SKM-1 treated with dmso at 0.1 percent for 144 hours (cell line): ENCODE results near the gene MGRN1.

Experiments
- DNase-seq: peaks from one replicate; lab custom pipeline; 2025; ENCODE audit not compliant: unreplicated experiment; lab: John Stamatoyannopoulos, UW

Gene MGRN1

GRCh38 chr16:4696905-4697847 is 72.5 kb downstream of the MGRN1 start:
- no peak for DNase-seq

GRCh38 chr16:4697848-4698291 is 73.2 kb downstream of the MGRN1 start:
- no peak for DNase-seq

GRCh38 chr16:4698321-4699045 is 73.9 kb downstream of the MGRN1 start:
- DNase-seq, result no peak

- no peak for DNase-seq
Observed at GRCh38 chr16:4699046-4699556, 74.5 kb downstream of the MGRN1 start.

GRCh38 chr16:4700380-4700996 is 75.9 kb downstream of the MGRN1 start:
- DNase-seq, result no peak

GRCh38 chr16:4700997-4701743 is 76.5 kb downstream of the MGRN1 start:
- no peak for DNase-seq

- no peak for DNase-seq
Observed at GRCh38 chr16:4701791-4702465, 77.3 kb downstream of the MGRN1 start.

- no peak for DNase-seq
Observed at GRCh38 chr16:4702466-4702808, 77.8 kb downstream of the MGRN1 start.

- no peak for DNase-seq
Observed at GRCh38 chr16:4703906-4704305, 79.3 kb downstream of the MGRN1 start.

- no peak for DNase-seq
Observed at GRCh38 chr16:4704491-4704890, 79.9 kb downstream of the MGRN1 start.

GRCh38 chr16:4704913-4705312 is 80.3 kb downstream of the MGRN1 start:
- no peak for DNase-seq

- DNase-seq, result no peak
Observed at GRCh38 chr16:4706871-4707270, 82.2 kb downstream of the MGRN1 start.

- DNase-seq, result no peak
Observed at GRCh38 chr16:4709481-4709880, 84.9 kb downstream of the MGRN1 start.

GRCh38 chr16:4713663-4714501 is 89.3 kb downstream of the MGRN1 start:
- no peak for DNase-seq

- no peak for DNase-seq
Observed at GRCh38 chr16:4714996-4715395, 90.4 kb downstream of the MGRN1 start.

GRCh38 chr16:4718466-4718865 is 93.8 kb downstream of the MGRN1 start:
- no peak for DNase-seq

GRCh38 chr16:4723071-4723767 is 98.6 kb downstream of the MGRN1 start:
- DNase-seq, result no peak

- DNase-seq, result no peak
Observed at GRCh38 chr16:4724661-4725270, 100.1 kb downstream of the MGRN1 start.
